AG04449 (cell line): Measurements from ENCODE around the gene UBXN4.

Experiments used
- CTCF ChIA-PET: fragments of 350-600 bp; formaldehyde crosslinking; extraction: SDS; loops from one replicate; lab custom pipeline; 2021; ENCODE audit warnings: antibody characterized with exemption; lab: Yijun Ruan, JAX
- POLR2A ChIA-PET: fragments of 400-600, 350-600 bp; formaldehyde crosslinking; extraction: SDS; loops from one replicate; lab custom pipeline; 2020; ENCODE audit warnings: antibody characterized with exemption, inconsistent platforms; lab: Yijun Ruan, JAX
- DNase-seq: peaks from one replicate; pipeline ENCODE4 v3.0.0-alpha.2; 2010; ENCODE audit warnings: low read depth, low spot score
- H3K4me3 ChIP-seq: 2 replicates; pipeline ENCODE4 v1.5.1; 2011; ENCODE audit warnings: low read depth, mild to moderate bottlenecking, control low read depth, low read length
- TF ChIP-seq, protein P1 (sequence below): IDR thresholded peaks from one replicate; pipeline ENCODE4 v1.5.1; 2011; ENCODE audit warnings: mild to moderate bottlenecking, moderate library complexity, low read length, control low read depth, inconsistent platforms; ENCODE audit not compliant: insufficient read depth; ENCODE audit errors: missing control alignments

UBXN4 gene

DNA sequence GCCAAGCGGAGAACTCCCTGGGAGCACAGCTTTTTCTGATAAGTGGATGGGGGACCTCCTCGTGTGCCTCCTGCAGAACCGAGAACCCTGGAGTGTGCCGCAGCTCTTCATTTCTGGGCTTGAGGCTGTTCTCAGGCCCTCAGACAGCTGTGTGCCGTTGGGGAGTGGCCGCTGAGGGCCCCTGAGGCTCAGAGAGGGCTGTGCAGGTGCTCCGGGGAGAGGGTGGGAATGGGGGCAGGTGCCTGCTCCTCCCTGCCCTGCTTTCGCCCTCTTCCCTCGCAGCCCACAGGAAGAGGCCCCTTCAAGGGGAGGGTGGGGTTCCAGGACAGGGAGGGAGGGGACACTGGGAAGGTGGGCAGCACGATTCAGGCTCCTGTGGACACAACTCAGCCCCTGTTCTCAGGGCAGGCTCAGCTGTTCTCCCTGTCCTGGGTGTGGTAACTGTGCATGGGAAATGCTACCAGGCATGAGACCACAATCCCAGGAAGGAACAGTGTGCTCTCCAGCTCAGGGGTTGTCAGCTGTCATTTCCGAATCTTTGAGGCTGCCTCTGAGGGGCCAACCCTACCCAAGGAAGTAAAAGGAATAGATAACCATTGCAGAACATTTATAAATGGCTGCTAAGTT, 84.0 kb downstream of the UBXN4 start:
- TF ChIP-seq, protein P1, sequence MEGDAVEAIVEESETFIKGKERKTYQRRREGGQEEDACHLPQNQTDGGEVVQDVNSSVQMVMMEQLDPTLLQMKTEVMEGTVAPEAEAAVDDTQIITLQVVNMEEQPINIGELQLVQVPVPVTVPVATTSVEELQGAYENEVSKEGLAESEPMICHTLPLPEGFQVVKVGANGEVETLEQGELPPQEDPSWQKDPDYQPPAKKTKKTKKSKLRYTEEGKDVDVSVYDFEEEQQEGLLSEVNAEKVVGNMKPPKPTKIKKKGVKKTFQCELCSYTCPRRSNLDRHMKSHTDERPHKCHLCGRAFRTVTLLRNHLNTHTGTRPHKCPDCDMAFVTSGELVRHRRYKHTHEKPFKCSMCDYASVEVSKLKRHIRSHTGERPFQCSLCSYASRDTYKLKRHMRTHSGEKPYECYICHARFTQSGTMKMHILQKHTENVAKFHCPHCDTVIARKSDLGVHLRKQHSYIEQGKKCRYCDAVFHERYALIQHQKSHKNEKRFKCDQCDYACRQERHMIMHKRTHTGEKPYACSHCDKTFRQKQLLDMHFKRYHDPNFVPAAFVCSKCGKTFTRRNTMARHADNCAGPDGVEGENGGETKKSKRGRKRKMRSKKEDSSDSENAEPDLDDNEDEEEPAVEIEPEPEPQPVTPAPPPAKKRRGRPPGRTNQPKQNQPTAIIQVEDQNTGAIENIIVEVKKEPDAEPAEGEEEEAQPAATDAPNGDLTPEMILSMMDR: no peak
- H3K4me3 ChIP-seq: no peak overlapping the region
- ChIA-PET CTCF (interaction anchor here (5.1 kb wide), 1 partner anchor 28 kb away, joined by 33 read pairs; no protein-coding TSS in a partner anchor), POLR2A (no interaction called here)
- DNase-seq: no peak

DNA sequence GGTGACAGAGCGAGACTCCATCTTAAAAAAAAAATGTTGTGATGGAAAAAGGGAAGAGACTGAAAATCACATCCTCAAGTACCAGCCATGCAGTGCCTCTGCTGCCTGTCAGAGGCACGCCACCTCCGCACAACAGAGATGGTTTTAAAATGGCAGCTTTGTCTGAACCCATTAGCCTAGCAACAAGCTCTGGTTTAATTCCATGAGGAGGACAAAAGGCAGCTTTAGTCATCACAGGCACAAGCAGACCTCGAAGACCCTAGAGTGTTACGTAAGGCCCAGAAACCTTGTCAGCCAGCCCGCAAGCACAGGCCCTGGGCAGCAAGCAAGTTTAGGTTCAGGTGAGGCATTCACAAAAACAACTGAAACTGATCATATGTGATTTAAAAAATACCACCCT, 84.9 kb downstream of the UBXN4 start:
- no peak for DNase-seq
- TF ChIP-seq, protein P1: no peak
- ChIA-PET CTCF (interaction anchor here (1.3 to 5.1 kb wide), 2 partner anchors 17 to 29 kb away, joined by 4 to 33 read pairs; no protein-coding TSS in a partner anchor), POLR2A (no interaction called here)
- no peak overlapping the region for H3K4me3 ChIP-seq

DNA sequence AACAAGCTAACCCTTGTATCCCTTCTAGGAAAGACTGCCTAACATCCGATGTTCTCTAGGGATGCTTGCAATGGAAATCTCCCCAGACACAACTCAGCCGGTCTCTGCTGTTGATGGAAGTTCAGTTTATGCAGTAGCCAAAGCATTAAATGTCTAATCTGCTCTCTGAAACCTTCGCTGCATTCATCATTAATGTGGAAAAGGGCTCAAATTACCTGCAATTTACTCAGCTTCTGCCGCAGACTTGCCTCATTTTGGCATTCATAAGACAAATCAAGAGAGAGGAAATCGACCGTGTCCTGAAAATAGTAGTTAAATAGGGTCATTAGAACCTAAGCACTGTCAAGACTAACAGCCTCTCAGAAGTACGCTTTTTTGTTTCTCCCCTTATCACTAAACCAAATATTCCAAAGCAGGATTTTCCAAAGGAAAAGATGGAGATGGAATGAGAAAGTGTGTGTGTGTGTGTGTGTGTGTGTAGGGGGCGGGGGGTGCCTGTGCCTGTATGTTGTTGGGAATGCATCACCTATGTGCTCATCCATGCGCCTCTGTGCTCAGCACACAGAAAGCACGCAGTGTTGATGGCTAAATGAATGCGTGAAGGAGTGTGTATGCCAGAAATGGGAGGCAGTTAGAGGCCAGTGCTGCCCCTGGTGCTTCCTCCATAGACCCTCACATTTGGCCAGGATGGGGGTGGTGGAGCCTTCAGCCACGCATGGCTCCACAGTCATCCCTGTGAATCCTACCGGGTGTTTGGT, 87.9 kb downstream of the UBXN4 start:
- TF ChIP-seq, protein P1: no peak
- POLR2A ChIA-PET: no interaction called here
- DNase-seq: no peak
- CTCF ChIA-PET: interaction anchor here (1.2 kb wide), 1 partner anchor 32 kb away, joined by 4 read pairs; no protein-coding TSS in a partner anchor
- H3K4me3 ChIP-seq: no peak overlapping the region

DNA sequence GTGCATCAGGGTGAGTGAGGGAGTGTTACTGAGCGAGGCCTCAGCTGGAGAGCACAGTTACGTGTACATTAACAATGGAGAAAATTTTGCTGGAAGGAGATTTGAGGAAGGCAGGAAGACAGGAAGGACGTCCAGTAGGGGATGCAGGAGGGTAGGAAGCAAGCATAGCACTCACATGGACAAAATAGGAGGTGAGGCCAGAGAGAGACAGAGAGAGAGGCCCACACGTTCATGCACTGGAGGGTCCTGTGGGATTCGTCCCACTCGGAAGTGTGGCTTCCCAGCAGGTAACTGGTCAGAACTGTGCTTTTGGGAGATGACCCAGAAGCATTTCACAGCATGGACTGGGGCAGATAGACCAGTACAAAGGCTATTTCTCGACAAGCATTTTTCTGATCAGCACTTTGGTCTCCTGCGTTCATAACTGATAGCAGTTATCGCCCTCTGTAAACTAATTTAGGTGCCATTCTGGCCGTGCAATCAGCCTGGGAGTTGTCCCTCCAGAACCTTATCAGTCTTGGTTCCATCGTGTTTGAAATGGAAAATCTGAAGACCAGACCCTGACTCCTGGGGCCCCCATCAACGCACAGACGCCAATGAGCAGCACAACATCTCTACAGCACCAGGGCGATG, 89.6 kb downstream of the UBXN4 start:
- DNase-seq: no peak
- TF ChIP-seq, protein P1: no peak
- POLR2A ChIA-PET: no interaction called here
- CTCF ChIA-PET: interaction anchor here (4.0 kb wide), 1 partner anchor 34 kb away, joined by 15 read pairs; no protein-coding TSS in a partner anchor
- H3K4me3 ChIP-seq: no peak overlapping the region

DNA sequence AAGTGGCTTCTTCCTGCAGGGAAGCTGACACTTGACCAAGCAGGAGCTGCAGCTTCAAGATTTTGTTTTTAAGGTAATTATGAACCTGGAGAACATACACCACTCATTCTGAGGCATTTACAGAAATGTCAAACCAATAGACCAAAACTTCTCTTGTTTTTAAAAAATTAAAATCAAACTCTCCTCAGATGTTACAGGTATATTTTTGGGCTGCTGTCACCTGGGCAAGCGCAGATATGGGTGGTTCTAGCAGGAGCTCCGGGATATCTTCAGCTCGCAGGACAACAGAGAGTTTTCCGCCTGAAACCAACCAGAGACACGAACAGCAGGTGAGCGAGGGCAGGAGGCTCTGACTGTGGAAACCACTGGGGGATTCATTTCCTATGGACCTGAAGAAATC, 91.2 kb downstream of the UBXN4 start:
- H3K4me3 ChIP-seq: no peak overlapping the region
- TF ChIP-seq, protein P1: no peak
- ChIA-PET POLR2A (no interaction called here), CTCF (interaction anchor here (0.9 to 4.0 kb wide), 2 partner anchors 17 to 35 kb away, joined by 3 to 15 read pairs; no protein-coding TSS in a partner anchor)
- DNase-seq: no peak
